Measurements from ENCODE around the gene PLPPR5.
"Not testable (repeated sequence)": the region's sequence is repeated elsewhere in the genome, so short reads cannot be mapped to it uniquely, and the experiment has no call there.

The PLPPR5 gene, protein sequence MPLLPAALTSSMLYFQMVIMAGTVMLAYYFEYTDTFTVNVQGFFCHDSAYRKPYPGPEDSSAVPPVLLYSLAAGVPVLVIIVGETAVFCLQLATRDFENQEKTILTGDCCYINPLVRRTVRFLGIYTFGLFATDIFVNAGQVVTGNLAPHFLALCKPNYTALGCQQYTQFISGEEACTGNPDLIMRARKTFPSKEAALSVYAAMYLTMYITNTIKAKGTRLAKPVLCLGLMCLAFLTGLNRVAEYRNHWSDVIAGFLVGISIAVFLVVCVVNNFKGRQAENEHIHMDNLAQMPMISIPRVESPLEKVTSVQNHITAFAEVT
- total RNA-seq, result 0 to 0.28 reads per million in 2 donors

DNA sequence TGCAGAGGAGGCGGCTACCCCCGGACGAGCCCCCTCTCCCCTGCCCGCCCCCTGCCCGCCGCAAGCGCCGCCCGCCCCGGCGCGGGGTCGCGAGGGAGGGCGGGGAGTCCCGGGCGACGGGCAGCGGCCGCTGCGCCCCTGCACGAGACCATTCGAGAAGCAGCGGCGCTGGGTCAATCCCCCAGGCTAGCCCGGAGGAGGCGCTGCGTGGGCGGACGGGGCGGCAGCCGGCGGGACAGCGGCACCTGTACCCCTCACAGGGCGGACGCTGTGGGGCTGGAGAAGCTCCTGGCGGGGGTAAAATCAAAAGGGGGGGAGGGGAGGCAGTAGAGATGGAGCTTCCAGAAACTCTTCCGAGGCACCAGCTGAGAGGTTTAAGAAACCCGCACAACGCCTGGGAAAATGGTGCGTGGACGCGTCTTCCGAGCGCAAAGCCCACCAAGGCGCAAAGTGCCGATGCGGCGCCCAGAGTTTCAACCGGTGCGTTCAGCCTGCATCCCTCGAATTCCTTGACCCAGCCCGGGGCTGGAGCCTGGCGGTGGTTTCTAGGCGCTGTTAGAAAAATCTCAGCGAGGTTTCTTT, at the start of gene PLPPR5:
PLPPR5 (minus strand) TSS at position 1 of the 582 bp plus-strand sequence. CDS start 190 bp downstream, outside the sequence.
- peak; percentile 3 for DNase-seq

DNA sequence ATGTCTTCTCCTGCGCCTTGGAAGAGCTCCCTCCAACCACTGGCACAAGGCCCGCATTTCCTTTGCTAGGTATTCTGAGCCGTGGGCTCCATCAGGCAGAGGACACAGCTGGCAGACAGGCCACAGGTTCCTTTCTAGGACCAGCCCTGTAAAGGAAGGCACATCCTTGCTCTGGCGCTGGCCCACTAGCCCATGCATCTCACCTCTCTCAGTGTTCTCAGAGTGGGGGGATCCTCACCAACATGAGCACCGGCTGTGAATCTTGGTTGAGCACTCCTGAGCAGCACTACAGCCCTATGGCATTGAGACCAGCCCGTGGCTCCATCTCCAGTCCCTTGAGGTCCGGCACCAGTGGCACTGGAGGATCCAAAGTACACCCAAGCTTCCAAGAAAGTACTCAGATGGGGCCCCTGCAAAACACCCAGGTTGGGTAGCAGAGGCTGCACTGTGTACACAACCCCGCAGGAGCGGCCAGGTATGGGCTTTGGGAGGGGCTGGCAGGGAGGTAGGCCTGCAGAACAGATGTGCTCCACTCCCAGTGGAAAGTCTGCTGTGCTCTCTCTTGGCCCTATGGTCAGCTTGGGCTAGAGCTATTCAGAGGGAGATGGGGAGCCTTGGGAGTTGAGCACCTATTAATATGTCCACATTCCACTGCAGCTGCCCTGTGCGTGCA, 47.1 kb upstream of the PLPPR5 start:
- no peak for DNase-seq

DNA sequence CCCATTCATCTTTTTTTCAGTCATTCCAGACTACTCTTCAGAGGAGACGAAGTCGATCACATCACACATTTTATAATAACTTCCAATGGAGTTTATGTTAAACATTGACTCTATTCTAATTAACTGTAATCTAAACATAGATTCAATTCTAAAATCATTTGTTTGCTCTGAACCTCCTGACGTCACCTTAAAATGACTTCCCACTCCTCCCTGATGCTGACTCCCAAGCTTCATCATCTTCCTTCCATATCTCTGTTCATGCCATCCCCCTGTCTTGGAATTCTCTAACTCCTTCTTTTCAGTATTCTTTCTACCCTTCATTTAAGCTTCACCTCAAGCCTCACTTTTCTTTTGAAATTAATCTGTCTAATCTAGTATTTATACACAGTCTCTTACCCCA, 45.1 kb upstream of the PLPPR5 start:
- no peak for DNase-seq

DNA sequence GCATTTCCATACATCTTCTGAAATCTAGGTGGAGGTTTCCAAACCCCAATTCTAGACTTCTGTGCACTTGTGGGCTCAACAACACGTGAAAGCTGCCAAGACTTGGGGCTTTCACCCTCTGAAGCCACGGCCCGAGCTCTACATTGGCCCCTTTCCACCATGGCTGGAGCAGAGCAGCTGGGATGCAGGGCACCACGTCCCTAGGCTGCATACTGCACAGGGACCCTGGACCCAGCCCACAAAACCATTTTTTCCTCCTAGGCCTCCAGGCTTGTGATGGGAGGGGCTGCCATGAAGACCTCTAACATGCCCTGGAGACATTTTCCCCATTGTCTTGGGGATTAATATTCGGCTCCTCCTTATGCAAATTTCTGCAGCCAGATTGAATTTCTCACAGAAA, 32.1 kb upstream of the PLPPR5 start:
- DNase-seq, result not testable (repeated sequence)

DNA sequence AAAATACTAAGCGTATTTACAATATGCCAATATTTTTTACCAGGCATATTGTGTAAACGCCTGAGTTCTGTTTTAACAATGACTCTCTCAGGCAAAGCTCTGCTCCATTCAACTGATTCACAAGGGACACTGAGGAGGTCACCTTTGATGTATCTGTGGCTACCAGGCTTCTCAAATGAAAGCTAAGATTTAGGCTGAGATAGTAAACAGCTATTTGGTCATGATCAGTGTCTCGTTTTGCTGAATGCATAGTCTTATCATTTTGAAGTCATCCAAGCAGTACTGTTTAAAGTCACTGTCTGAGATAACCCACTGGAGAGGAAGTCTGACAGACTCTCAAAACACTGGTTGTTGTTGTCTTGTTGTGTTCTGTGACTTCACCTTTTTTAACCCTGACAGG, 13.7 kb upstream of the PLPPR5 start:
- DNase-seq, result no peak

DNA sequence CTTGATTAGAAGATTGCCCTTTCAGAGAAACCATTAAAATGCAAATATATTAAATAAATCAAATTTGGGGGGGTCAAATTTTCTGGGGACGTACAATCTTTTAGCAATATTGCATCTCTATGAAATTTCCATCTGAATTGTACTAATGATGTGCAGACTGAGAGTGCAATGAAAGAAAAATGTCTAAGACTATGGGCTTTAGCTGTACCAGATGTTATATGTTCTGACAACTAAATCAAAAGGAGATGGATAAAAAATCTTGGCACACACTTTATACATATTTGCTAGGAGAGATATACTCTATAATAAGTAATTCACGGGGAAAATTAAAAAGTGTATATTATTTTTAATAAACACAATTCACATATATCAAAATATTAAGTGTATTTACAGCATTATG, 13.0 kb upstream of the PLPPR5 start:
- no peak for DNase-seq

DNA sequence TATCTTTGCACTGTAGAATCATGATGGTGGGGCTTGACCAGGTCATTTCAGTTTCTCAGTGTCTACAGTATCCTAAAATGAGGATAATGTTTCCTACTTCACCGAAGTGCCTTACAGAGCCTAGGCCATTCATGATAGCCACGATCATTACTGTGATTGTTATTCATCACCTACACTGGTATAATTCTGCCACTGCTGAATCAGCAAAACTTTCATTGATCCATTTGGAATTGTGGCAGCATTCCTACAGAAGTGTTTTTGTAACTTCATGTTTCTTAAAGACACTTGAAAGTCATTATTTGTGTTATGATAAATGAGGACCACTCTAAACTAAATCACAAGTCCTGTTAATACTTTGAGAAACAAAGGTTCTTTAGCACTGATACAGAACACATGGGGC, 6.0 kb upstream of the PLPPR5 start:
- no peak for DNase-seq

DNA sequence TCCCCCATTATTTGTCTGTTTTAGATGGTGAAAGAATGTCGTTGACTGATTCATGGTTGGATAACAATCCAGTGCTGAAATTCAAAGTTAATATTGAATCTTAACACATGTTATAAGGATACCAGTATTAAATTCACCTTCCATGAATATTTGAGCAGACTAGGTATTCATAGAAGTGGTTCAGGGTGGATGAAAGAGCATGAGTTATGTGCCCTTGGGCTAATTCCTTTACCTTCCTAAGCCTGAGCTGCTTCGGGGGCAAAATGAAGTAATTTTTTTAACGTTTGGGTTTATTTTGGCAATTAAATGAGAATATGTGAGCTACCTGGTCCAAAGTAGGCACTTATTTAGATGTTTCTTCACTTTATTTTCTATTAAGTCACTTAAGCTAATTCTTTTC, 2.7 kb upstream of the PLPPR5 start:
- no peak for DNase-seq

DNA sequence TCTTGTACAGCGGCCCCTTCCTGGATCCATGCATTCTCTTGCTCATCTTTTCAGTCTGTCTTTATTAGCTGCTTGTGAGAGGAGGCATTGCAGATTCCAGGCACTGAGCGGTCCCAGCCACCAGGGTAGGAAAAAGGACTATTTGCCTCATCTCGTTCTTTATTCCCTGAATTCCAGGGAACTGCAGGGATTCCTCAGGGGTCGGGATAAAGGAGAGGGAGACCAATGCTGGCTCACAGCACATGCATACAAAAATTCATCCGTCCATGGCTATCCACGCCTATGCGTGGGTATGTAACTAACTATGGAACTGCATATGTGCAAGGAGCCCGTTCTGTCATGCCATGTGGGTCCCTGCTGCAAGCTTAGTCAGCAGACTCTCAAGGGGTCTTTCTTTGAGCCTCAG, 879 bp upstream of the PLPPR5 start:
- DNase-seq, result no peak

DNA sequence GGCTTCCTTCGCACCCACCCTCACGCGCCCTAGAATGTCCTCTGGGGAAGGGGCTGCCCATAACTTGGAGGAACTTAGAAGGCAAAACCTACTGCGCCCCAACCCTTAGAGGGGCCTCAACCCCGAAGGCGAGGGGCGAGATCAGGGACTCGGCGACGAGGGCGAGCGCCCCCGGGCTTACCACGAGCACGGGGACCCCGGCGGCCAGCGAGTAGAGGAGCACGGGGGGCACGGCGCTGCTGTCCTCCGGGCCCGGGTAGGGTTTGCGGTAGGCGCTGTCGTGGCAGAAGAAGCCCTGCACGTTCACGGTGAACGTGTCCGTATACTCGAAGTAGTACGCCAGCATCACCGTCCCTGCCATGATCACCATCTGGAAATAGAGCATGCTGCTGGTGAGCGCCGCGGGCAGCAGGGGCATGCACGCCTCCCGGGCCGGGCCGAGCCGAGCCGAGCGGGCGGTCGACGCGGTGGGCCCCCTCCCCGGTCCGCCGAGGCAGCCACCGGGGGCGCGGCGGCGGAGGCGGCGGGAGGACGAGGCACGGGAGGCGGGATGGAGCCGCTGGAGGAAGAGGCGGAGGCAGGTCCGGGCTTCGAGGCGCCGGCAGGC, 304 bp downstream of the PLPPR5 start:
- DNase-seq, result peak; percentile 6

DNA sequence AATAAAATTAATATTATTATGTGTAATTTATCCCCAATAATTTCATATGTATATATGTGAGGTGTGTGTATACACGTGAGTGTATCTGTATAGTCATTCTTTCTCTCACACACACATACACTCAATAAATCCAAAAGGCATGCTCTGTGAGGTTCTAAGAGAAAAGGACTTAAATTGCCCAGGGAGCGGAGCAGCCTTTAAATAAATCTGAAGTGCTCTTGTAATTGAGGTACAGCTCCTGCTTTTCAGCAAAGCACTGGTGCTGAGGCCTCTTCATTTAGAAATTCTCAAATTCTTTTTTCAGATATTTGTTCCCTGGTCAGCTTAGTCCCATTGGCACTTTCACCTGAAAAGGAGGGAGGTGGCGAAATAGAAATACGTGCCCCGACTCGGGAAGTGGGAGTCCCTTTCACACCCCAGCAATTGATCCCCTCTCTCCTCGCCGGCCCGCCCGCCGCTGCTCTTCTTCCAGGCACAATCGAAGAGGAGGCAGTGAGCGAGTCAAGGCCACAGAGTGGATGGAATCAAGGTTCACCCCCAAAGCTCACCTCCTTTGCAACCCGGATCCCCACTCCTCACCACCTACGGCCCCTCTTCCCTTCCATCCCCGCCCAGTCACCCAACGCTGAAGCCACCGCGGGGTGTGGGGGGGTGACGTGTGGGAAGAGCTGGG, 944 bp downstream of the PLPPR5 start:
- DNase-seq, result no peak

DNA sequence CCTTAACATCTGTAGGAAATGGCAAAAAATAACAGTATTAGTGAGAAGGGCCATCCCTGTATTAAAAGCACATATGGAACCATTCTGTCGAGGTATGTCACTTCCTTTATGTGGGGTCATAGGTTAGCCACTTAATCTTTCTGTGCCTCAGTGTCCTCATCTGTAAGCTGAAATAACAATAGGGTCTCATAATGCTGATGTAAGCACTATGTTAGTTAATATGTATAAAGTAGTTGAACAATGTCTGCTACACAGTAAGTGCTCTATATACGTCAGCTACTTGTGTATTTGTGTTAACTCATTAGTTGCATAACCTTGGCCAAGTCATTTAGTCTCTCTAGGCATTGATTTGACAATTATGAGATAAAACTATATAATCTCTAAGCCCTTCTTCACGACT, 11.8 kb downstream of the PLPPR5 start:
- no peak for DNase-seq

DNA sequence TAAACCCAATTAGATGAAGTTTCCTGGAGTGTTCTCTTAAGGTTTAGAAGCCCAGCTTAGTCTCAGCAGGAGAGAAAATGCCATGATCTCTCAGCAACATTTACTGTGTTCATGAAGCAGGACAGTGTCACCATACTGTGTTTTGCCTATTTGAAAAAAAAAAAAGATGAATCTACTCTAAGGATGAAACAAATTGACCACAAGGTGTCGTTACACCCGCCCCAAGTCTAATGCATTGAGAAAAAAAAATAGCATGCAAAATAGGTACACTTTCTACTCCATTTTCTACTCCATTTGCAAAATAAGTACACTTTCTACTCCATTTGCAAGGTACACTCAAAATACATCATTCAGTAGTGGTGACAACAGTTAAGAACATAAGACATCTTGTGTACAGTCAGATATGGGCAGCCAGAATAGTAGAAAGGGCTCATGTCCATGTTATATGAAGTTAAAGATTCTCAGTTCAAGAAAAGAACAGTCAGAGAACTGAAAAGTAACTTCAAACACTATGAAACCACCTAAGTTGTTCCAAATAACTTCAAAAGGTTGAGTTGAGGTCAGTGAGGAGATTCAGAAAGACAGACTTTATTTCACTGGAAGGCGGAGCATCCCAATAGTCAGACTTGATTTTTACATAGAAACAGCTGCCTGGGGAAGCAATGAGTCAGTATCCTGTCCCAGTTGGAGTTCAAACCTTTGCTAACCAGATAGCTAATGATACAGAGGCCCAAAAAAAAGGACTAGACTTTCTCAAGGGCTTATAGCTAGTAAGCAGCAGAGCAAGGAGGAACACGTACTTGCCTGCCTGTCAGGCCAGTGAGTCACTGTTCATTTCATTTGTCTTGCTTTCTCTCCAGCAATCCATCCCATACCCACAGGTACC, 13.3 kb downstream of the PLPPR5 start:
- no peak for DNase-seq

DNA sequence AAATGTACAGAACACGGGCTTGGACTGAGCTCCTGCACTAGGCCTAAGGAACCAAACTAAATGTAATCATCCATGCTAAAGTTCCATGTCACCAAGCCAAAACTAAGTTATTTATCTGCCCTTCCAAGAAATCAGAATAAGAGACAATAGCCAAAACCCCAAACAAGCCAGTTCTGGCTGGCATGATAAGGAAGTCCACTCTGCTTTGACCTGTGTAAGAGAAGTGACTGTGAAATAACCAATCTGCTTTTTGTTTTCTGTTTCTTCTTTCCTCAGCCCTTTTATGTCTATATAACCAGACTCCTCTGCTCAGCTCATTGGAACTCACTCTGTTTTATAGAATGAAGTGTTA, 15.1 kb downstream of the PLPPR5 start:
- no peak for DNase-seq

DNA sequence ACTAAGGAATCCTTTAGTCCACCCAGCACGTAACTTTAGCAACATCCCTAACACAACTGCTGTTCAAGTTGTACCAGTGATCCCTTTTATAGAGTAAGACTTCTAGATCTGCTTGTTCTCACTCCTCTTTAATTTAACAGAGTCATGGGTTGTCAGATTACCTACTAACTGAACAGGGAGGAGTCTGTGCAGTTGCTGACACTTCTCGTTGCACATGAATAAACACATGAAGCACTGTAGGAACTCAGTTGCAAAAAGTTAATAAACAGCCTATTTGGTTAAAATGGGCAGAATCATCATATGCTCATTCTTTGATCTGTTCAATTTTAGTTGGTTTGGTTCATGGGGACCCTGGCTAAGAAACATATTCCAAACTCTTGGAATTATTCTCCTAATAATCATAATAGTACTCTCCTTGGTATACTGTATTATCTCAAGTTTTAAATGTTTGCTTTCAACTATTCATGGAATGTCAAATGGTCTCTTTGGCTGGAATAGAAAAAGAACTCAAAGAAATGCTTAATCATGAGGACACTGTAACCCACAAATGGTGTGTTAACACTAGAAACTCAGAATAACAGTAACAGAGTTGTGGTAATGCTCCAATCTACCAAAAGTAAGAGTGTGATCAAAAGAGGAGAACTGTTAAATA, 15.6 kb downstream of the PLPPR5 start:
- no peak for DNase-seq

DNA sequence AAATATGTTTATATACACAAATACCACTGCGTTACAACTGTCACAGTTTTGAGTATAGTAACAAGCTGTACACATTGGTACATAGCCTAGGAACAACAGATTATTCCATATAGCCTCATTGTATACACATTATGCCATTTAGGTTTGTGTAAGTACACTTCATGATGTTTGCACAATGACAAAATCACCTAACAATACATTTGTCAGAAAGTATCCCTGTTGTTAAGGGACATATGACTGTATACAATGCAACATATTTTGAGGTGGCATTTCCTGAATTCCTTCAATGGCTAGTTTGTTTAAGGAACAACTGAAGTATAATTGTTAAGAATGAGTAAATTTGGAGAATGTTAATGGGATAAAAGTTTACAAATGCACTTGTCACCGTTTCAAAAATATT, 19.0 kb downstream of the PLPPR5 start:
- DNase-seq, result no peak

DNA sequence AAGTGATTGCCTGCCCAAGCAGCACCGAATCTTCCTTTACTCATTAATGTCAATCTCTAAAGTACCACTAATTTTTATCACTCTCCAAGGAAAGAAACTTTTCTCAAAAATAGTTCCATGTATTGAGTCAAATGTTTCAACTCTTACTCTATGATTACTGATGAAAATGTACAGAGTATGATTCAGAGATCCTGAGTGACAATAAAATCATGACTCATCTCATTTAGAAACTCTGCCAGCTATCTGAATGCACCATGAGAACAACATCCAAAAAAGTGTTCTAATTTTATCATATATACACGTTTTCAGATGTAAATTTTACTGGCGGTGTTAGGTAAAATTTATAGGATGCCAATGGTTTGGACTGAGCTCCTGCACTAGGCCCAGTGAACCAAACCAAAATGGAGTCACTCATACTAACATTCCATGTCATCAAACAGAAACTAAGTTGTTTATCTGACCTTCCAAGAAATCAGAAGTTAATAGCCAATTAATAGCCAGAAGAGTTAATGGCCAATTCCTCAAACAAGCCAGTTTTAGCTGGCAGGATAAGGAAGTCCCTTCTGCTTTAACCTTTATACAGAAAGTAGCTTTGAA, 22.6 kb downstream of the PLPPR5 start:
- no peak for DNase-seq

DNA sequence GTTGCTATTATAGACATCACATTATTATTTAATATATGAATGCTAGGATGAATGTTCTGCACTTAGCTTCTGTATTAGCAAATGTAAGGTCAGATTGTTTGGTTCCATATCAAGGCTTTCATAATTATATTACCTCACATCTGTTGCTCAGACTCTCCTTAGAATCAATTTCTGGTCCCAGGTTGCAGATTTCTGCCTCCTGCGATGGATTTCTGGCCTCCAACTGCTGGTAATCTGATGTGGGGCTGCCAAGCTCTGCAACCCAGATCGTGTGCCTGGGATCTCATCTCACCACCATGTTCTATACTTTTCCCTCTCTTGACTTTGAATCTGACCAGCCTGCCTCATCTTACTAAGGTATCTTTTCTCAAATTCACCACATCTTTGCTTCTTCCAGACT, 25.2 kb downstream of the PLPPR5 start:
- DNase-seq, result no peak

DNA sequence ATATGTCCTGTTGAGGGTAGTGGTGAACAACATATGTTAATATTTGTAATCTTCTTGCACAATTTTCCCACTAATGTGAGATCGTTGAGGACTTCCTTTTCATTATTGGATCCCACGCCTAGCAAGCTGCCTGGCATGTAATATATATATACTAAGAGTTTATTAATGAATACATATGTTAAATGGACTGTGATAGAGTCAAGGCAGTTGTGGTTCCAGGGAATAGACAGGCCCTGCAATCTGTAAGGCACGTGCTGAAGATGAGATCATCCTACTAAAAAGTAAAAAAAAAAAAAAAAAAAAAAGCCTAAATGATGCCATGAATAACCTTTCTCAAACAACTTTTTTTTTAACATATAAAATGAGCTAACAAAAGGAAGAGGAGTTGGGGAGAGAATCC, 28.9 kb downstream of the PLPPR5 start:
- DNase-seq, result no peak

DNA sequence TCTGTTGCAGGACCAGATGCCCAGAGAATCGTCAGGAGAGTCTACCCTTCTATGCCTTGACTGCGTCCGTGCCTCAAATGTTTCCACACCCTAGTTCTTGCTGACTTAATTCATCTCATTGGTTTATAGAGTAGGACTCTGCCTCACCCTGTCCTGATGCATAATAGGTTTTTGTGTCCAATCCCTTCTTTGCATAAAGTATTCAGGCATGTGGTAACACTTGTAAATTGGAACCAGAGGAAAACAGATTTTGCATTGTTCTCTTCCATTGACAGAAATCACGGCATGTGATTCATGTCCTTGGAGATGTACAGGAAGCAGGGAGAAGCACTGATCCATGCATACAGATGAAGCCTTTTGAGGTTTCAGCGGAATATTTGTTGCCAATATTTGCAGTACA, 29.5 kb downstream of the PLPPR5 start:
- DNase-seq, result no peak

DNA sequence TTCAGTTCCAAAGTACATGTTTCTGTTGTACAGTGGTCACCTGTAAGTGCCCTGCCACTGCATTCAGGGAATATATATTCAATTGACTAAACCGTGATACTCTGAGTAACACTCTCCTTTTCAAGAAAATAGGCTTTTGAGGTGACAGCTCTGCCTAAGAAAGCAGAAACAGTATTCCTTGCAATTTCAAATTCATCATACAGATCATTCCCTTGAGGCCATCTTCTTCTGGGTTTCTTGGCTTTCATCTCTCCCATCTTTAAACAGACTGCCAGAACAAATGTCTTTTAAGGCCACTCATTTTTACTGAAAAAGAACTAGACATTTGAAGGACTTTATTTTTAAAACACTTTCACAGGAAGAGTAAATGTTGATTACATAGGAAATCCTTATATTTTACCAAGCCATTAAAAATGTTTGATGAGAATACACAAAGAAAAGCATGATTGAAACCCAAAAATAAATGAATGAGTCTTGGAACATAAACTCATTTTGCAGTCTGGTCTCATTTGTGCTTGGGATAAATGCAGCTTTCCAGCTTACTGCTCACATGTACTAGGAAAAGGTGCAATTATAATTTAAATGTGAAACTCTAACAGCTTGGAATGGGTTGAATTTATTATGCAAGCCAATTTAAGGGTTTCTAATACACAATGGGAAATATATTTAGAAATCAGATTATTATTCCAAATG, 34.7 kb downstream of the PLPPR5 start:
- DNase-seq, result no peak
